HG02840 (cell line): ENCODE measurements around the gene SHC2.

Experiments
- ATAC-seq: cut with Tn5 transposase; IDR thresholded peaks from one replicate; pipeline ENCODE4 v1.9.1; 2021; ENCODE audit warnings: mild to moderate bottlenecking, moderate library complexity, moderate number of reproducible peaks; ENCODE audit not compliant: unreplicated experiment, low FRiP score

SHC2 gene

DNA sequence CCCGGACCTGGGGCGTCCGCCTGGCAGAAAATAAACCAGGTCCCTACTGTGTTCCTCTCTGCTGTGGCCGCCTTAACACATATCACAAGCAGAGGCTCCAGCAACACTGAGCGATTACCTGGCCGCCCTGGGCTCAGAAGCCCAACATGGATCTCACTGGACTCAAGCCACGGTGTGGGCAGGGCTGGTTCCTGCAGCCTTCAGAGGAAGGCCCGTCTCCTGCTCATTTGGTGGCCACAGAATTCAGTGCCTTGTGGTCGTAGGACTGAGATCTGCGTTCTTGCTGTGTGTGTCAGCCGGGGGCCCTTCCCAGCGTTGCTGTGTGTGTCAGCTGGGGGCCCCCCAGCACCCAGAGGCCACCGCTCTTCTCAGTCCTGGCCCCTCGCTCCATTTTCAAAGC lies 82.1 kb downstream of the SHC2 start:
- ATAC-seq, result no peak

DNA sequence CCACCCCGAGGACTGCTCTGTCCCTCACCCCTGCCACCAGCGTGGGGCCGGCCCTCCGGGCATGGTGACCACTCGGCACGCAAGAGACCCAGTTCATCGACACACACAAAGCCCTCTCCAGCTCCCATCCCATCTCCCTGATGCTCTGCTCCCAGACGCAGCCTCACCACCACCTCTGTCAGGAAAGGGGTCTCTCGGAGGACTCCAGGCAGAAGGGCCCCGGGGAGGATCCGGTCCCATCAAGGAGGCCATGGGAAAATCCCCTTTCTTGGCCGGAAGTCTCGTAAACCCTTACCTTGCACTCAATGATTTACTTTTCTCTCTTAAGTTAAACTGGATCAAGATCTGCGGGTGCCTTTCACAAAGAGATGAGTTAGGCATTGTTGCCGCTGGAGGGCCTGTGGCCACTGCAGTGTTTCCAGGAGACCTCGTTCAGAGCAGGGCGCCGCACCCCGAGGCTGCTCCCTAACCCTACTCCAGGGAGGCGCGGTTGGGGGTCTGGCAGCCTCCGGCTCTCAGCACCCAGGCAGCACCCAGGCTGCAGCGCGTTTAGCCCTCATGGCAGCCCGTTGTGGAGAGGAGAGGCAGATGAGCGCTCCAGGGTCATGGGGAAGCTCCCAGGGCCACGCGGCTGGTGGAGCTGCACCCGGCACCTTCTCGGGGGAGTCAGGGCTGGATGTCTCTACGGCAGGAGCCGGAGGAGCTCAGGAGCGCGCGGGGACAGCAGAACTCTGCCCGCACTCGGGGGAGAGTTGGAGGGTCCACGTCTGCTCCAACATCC lies 82.8 kb downstream of the SHC2 start:
- ATAC-seq, result no peak

DNA sequence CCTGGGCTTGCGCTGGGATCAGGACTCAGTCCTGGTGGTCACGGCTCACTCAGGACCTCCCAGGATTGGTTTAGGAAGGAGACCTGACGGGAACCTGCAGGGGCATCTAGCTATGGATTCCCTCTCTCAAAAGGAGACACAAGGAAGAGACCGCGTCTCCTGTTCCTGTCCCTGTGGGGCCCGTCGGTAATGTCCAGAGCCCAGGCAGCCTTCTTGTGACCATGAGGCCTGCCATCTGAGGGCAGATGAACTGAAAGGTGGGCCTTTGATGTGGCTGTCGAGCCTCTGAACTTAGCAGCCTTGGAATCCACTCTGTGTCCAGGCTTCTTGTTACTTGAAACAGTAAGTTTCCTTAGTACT lies 84.7 kb downstream of the SHC2 start:
- no peak for ATAC-seq

DNA sequence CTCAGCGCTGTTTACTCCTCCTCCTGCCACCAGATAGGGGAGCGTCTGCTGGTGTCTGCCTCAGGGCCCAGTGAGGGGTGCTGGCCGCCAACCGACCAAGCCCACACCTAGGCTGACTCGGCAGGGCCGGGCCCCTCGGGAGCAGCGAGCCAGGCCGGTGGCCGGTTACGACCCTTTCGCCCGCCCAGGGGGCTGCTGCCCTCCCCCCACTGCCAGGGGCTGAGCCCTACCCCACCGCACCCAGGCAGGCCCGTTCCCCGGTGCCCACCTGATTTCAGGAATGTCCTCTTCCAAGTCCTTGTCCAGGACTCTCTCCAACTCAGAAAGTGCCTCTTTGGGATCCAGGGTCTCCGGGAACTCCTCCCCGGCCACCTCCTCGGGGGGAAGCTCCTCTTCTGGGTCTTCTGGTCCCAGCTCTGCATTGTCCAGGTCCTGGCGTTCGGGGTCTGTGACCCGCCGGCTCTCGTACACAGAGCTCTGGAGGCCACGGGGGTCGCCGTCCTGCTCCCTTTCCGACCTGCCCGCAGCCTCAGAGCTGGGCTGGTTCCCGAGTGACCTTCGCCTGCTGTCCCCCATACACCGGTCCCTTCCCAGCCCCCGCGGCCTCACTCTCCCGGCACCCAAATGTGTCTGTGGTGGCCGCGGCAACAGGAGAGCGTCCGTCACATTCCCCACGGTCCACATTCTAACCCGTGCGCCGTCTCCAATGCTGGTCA lies 85.3 kb downstream of the SHC2 start:
- ATAC-seq, result no peak

DNA sequence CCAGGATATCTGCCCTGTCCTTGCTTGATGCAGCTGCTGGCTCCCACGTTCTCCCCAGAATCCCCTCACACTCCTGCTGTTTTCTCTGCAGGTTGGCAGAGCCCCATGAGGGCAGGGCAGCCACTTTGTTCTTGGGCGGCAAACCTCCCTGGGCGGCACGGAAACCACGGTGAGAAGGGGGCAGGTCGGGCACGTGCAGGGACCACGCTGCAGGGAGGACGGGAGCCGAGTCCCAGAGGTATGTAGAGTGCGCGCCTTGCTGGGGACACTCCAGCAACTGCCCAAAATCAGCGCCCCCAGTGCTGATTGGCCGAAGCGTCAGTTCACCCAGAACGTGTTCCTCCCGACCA lies 86.0 kb downstream of the SHC2 start:
- no peak for ATAC-seq

DNA sequence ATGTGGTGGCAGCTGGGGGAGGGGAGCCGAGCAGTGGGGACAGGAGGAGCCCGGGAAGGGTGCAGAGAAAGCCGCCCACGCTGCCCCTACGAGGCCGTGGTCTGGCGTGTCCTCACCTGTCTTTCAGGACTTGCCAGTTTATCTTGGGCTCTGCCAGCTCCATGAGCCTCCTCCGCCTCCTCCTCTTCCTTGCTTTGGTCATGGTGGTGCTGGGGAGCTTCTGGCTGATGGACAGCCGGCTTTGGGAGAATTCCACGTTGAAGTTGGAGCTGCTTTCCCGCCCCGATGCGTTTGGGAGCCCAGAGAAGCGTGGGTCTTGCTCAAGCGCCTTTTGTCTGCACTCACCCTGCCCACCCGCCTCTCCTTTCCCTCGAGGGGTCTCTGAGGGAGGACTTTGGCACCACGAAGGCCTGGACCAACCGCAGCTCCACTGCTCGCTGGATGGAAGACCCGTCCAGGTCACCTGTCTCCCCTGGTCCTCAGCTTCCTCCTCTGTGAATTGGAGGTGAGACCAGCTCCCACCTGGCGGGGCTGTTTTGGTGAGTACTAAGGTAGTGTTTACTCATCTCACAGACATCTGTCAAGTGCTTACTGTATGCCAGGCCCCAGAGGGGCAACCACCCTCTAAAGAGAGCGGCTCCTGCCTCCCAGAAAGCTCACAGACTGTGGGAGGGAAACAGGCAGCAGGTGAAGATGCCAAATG lies 86.5 kb downstream of the SHC2 start:
- no peak for ATAC-seq

- ATAC-seq, result no peak
Observed at GRCh38 chr19:373391-374182, 87.2 kb downstream of the SHC2 start.

DNA sequence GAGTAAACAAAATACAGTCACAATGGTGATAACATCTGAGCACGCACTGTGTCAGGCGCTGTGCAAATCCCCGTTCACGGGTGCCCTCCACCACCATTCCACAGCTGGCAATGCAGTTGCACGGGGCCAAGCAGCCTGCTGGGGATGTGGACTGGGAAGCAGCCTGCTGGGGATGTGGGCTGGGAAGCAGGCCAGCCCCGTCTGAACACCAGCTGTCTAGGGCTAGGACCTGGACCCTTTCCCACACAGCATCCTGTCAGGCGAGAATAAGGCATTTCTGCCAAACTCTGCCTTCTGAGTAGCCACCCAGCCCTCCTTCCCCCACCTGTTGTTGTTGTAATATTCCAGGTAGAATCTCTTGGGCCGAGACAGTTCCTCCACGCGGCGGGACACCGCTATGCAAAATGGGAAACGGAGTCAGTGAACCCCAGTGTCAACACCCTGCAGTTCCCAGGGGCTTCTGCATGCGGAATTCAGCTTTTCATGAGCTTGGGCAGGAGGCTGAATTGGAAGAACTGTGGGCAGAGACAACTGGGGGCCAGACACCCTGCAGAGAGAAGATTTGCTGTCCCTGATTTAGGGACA lies 88.4 kb downstream of the SHC2 start:
- no peak for ATAC-seq

DNA sequence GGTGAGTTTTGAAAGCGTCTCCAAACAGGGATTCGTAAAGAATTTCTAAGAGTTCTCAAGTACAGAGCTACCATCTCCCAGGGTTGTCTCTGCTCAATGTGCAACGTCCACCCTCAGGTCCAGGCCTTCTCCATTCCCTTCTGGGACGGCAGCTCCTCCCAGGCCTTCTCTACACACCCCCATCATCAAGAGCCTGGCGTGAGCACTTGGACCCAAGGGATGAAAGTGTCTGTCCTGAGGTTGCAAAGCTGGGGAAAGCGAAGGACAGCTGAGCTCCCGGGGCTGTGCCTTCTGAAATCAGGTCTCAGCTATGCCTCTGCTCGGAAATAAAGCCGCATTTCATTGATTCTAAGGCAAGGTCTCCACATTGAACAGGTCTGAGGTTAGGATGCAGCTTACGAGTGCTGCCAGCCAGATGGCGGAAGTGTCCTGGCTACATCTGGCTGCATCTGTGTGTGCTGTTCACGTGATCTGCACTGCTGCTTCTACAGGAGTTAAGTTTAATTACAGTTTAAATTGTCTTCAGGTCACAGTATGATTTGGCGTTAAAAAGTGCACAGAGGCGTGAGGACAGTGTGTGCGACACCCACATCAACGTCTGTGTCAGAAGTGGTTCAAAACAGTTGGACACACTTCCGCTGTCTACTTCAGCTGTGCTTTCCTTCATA lies 89.2 kb downstream of the SHC2 start:
- ATAC-seq, result no peak

DNA sequence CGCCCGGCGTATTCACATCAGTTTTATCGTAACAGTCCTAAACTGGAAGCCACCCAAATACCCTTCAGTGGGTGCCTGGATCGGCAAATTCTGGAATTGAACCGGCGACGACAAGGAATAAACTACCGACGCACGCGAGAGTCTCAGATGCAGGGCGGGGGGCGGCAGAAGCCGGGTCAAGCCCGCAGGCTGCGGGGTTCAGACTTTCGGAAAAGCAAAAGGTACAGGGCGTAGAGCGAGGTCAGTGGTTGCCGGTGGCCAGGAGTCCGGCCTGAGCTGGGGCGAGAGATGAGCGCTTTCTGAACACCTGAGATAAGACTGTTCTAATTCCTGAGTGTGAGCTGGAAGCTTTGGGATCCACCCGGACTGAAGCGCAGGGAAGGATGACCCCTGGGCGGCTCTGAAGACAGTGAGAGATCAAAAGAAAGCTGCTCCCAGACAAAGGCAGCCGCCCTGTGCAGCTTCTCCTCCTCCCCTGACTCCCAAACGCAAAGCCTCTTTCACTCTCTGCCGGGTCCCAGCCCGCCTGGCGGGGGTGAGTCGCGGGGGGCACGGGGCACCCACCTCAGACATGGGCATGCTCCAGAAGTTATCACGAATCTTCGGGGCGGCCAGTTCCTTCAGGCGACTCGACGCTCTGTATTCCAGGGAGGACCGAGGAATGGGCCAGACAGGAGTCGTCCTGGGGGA lies 90.0 kb downstream of the SHC2 start:
- ATAC-seq, result no peak

DNA sequence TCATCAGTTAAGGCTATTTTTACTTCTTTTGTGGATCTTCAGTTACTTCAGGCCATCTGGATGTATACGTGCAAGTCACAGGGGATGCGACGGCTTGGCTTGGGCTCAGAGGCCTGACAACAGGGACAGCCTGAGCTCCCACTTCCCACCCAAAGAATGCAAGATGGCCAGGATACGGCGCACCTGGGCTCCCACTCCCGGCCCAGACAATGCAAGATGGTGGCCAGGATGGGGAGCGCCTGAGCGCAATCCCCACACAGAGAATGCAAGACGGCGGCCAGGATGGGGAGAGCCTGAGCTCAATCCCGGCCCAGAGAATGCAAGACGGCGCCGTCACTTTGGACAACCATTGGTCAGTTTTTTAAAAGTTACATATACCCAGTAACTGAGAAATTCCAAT lies 91.0 kb downstream of the SHC2 start:
- ATAC-seq, result no peak

DNA sequence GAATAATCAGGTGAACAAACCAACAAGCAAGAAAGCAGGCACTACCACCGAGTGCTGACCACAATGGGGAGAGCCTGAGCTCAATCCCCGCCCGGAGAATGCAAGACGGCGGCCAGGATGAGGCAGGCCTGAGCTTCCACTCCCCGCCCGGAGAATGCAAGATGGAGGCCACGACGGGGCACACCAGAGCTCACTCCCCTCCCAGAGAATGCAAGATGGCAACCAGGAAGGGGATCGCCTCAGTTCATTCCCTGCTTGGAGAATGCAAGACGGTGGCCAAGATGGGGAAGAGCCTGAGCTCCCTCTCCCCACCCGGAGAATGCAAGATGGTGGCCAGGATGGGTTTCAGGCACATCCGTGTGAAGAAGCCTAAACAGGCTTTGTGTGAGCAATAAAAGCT lies 91.6 kb downstream of the SHC2 start:
- no peak for ATAC-seq

DNA sequence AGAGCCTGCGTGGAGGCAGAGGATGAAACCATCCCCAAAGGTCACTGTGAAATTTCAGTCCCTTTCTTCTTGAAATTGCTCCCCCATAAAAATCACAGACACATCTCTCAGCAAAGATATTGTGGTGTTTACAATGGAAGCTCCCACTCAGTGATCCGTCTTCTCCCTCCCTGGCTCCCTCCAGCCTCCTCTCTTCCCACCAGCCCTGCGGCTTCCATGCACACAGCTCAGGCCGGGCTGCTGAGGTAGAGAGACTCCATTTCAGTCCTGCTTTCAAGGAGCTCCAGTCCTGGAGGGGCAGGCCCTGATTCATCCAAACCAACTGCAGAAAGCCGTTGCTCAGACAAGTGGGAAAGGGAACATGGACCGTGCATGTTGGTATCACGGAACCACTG lies 92.2 kb downstream of the SHC2 start:
- ATAC-seq, result no peak

GRCh38 chr19:367963-368629 lies 92.7 kb downstream of the SHC2 start:
- no peak for ATAC-seq

- no peak for ATAC-seq
Observed at GRCh38 chr19:367561-367960, 93.3 kb downstream of the SHC2 start.

DNA sequence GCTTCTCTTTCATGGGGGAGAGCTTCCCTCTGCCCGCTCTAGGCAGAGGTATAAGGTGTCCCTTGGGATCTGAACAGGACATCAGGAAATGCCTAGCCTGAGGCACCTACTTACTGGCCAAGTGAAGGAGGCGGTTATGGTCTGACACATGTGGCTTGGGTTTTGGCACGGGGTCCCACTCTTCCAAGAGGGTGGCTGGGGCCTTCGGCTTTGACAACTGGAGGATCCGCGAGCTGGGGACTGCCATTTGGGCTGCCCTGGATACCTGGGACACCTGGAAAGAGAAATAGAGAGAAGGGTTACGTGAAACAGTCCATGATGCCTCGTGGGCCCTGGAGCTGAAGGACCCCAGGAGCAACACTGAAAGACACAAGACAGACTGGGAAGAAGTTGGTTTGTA lies 93.9 kb downstream of the SHC2 start:
- no peak for ATAC-seq
